ENCODE measurements around the gene LEAP2. TPM values are rescaled to one million over a fixed set of nuclear protein-coding genes. Genes with fewer than 3 reads are reported as not detected.

Gene LEAP2, protein sequence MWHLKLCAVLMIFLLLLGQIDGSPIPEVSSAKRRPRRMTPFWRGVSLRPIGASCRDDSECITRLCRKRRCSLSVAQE
- 1 to 10 TPM in 3 of 4 donors, under 1 TPM in 1; 0.57 to 4.2 (median 1.6) TPM for total RNA-seq

DNA sequence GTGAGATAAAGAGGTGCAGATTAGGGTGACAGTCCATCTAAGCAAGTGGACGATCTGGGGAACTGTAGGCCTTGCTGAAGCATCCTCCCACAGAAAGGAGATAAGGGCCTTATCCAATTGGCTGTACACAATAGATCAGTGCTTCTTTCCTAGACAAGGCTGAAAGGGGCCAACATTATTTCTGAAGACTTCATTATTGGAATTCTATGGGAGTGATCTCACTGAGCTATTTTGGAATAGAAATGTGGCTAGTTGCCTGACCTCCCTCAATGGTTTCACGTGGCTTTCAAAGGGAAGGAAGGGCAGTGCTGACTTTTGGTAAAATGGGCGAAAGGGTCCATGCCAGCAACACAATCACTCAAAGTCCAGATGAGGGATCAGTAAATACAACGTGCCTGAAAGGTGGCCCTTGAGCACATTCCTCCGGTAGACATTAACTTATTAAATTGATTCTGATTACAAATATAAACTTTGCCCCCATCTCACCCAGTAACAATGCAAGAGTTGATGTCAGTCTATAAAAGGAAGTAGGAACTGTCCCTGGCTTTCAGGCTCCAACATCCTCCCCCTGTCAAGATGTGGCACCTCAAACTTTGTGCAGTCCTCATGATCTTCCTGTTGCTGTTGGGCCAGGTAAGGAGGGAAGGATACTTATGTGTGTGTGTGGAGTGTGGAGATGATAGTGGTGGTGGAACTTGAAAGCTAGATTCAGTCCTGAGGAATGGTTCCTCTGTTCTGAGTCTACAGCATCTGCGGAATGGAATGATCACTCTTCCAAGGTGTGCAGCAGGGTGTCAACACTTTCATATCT, at the start of gene LEAP2:
LEAP2 (plus strand) TSS at position 550 of the 811 bp plus-strand sequence; CDS start at position 577, 27 bp downstream.
- TF ChIP-seq, protein P1, sequence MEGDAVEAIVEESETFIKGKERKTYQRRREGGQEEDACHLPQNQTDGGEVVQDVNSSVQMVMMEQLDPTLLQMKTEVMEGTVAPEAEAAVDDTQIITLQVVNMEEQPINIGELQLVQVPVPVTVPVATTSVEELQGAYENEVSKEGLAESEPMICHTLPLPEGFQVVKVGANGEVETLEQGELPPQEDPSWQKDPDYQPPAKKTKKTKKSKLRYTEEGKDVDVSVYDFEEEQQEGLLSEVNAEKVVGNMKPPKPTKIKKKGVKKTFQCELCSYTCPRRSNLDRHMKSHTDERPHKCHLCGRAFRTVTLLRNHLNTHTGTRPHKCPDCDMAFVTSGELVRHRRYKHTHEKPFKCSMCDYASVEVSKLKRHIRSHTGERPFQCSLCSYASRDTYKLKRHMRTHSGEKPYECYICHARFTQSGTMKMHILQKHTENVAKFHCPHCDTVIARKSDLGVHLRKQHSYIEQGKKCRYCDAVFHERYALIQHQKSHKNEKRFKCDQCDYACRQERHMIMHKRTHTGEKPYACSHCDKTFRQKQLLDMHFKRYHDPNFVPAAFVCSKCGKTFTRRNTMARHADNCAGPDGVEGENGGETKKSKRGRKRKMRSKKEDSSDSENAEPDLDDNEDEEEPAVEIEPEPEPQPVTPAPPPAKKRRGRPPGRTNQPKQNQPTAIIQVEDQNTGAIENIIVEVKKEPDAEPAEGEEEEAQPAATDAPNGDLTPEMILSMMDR (IDR thresholded peaks at IDR 0.05; ENCODE audit: low read depth), result no peak

DNA sequence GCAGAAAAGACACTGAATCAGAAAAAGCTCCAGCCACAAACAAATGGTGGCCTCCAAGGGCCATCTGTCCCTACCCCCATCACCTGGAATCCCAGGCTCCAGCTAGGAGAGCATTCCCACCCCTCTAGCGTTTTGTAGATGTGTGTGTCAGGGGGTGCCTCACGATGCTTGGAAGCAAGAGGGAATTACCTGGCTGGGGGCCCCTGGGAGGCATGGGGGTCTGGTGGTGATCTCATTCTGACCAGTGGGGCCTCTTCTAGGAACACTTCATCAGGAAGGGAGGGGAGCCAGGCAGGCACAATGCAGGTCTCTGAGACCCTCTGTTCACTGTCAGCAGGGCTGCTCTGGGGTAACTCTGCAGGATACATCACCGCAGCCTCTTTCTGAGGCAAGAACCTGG, 49.0 kb upstream of the LEAP2 start:
- TF ChIP-seq, protein P1 (IDR thresholded peaks at IDR 0.05; ENCODE audit: low read depth), result no peak

DNA sequence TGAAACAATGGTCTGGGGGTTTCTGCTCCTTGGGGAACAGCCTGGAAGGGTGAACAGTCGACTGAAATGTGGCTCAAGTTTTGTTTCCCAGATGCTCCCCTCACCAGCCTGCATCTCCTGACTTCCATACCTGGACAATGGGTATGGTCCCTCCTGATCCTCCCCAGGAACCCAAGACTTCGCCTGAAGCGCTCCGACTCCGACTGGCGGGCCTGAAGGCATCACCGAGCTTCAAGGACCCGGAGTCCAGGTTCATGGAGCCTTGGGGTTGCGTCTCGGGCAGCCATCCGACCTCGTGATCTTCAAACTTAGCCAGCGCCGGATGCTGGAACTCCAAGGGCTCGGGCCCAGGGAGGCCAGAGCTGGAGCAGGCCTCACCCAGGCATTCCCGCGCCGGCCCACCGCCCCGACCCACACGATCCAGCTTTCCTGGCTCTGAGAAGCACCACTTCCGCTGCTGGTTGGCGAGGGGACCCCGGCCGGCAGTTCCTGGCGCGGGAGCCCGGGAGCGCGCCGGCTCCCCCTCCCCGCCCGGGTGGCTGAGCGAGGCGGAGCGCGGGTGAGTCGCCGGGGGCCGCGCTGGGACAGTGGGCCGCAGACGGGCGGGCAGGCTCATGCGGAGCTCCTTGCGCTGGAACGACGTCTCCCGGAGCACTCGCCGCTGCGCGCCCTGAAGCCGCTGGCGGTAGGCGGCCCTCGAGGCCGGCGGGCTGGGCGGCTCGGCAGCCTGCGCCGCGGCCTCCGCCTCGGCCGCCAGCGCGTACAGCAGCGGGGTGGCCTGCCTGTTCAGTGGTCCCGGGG, 48.2 kb upstream of the LEAP2 start:
- TF ChIP-seq, protein P1 (IDR thresholded peaks at IDR 0.05; ENCODE audit: low read depth), result no peak

DNA sequence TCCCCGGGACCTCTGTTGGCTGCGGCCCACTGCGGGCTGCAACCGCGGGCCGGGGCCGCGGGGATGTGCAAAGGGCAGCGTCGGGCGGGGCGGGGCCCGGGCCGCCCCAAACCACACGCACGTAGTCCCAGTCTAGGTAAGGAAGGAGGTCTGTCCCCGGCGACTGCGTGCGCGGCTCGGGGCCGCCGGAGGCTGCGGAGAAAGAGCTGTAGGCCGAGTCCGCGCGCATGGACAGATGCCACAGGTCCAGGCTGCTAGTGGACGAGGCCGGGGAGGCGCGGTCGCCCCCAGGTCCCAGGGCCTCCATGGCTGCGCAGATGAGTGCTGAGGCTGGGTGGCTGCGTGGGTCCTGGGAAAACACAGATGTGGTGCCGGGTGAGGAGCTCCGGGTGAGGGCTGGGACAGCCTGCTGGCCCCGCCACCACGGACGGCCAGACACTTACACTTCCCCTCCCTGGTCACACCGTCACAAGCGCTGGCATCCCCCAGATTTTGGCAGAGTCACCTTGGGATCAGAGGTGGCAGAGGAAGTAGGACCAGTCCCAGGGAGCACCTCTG, 47.6 kb upstream of the LEAP2 start:
- TF ChIP-seq, protein P1 (IDR thresholded peaks at IDR 0.05; ENCODE audit: low read depth), result no peak

DNA sequence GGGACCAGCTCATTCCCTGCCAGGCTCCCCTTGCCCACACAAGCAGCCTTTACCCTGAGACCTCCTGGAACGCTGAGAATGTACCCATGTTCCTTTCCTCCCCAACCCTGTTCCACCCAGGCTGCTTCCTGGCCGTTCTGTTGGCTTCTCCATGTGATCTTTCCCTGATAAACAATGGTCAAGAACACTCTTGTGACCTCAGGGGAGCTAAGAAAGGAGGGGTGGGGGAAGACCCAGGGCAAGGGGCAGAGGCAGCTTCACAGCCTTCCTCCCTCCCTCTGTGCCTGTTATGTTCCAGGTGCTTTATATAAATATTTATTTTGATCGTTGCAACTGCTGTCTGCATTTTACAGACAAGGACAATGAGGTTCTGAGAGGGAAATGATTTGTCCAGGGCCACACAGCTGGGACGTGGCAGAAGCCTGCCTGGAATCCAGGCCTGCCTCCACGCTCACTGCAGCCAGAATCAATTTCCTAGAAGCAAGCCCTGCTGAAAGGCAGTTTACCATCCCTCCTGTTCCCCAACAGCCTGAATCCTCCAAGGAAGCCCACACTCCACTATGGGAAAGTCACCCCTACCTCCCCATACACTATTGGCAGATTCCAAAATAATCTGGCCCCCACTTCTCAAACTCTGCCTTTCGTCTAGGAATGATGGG, 46.9 kb upstream of the LEAP2 start:
- TF ChIP-seq, protein P1 (IDR thresholded peaks at IDR 0.05; ENCODE audit: low read depth), result no peak

DNA sequence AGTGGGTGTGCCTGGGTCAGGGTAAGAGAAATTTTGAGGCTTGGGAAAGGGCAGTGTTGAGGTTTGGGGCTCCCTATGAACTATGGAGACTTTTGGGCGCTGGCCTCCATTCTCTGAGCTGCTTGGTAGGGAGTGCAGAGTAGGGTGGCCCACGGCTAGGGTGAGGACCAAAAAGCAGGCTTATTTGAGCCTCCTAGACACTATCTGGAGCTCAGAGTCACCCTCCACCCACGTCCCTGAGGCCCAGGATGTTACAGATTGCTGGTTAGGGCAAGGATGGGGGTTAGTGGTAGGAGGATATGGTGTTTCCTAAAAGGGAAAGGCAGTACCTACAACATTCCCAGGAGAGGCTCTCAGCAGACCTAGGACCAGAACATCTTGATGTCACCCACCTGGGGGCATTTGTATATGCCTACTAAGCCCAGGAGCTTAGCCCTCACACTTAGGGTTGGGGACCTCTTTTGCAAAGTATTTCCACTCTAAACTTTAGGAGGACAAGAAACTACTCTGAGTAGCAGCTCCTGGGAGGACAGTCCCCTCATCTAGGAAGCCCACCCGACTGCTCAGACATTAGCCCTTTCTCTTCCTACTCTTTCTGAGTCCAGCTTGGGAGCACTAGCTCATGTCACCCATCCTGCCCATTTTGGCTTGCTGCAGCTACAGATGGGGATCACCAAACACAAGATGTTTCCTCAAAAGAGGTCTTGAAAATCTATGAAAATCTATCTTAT, 45.4 kb upstream of the LEAP2 start:
- TF ChIP-seq, protein P1 (IDR thresholded peaks at IDR 0.05; ENCODE audit: low read depth), result no peak

All from subcutaneous adipose tissue (tissue), 4 donors.